Heart right ventricle (tissue), 16 donors: Measurements from ENCODE around the gene ANO10. TPM values are rescaled to one million over a fixed set of nuclear protein-coding genes. Genes with fewer than 3 reads are reported as not detected.
"Not testable (repeated sequence)": the region's sequence is repeated elsewhere in the genome, so short reads cannot be mapped to it uniquely, and the experiment has no call there.

Source experiments
- ATAC-seq, 8 donors: fragments of 200-7000 bp; cut with Tn5 transposase; one replicate each; pipeline ENCODE4 v1.9.1; 2020; ENCODE audit warnings: mild to moderate bottlenecking in 8 of 8, moderate library complexity in 8 of 8, moderate number of reproducible peaks in 1 of 8
- DNase-seq, 2 donors: peaks; one replicate each; pipeline ENCODE4 v3.0.0-alpha.2; 2020
- H3K27ac ChIP-seq, 10 donors: fragments of 200-600 bp; sonication (generic) in 2 of 10; one replicate each; pipeline versions ENCODE4 v1.5.0 to v1.8.0; 2020 to 2022; ENCODE audit warnings: mild to moderate bottlenecking in 3 of 10
- H3K27me3 ChIP-seq, 7 donors: fragments of 200-600 bp; one replicate each; pipeline ENCODE4 v1.8.0; 2021 to 2022; ENCODE audit warnings: mild to moderate bottlenecking in 2 of 7
- H3K36me3 ChIP-seq, 9 donors: fragments of 200-600 bp; sonication (generic) in 1 of 9; one replicate each; pipeline versions ENCODE4 v1.5.0 to v1.8.0; 2020 to 2022; ENCODE audit warnings: mild to moderate bottlenecking in 2 of 9
- H3K4me1 ChIP-seq, 9 donors: fragments of 200-600 bp; sonication (generic) in 1 of 9; one replicate each; pipeline versions ENCODE4 v1.5.0 to v1.8.0; 2020 to 2022; ENCODE audit warnings: mild to moderate bottlenecking in 4 of 9
- H3K4me3 ChIP-seq, 10 donors: fragments of 200-600 bp; sonication (generic) in 2 of 10; one replicate each; pipeline versions ENCODE4 v1.5.0 to v1.8.0; 2020 to 2022; ENCODE audit warnings: mild to moderate bottlenecking in 7 of 10, moderate library complexity in 2 of 10
- H3K9me3 ChIP-seq, 11 donors: fragments of 200-600 bp in 10 of 11; sonication (generic) in 2 of 11; one replicate each; pipeline versions ENCODE4 v1.5.0 to v1.8.0; 2013 to 2022; ENCODE audit warnings: mild to moderate bottlenecking in 2 of 11, control low read depth in 1 of 11, moderate library complexity in 1 of 11
- WGBS, 2 donors: extraction: QIAGEN DNeasy Blood & Tissue Kit; methylation state at CpG; one replicate each; pipeline ENCODE4 v1.1.7; 2013; ENCODE audit warnings: inconsistent platforms in 1 of 2; 5-methylcytosine and 5-hydroxymethylcytosine counted together
- intact Hi-C, 10 donors: fragments of 100-400 bp; cut with DNase I; formaldehyde crosslinking; loops; one replicate each; pipeline versions ENCODE4 v1.11.1 to v1.14.2; 2022
- long read RNA-seq, 3 donors: library from polyadenylated mRNA; unstranded; transcript quantifications; one replicate each; pipeline ENCODE4 v2.0.0, GENCODE V29; 2020 to 2021
- polyA plus RNA-seq, 2 donors: library from polyadenylated mRNA; stranded (reverse); fragments of 200-250 nt; gene quantifications; one replicate each; pipeline ENCODE4 v1.2.3, GENCODE V29; 2013
- total RNA-seq, 10 donors: library from RNA; stranded (reverse); fragmentation: NEBNext Ultra II Directional in 3 of 10; extraction: Animal tissue kit (Norgen Biotek cat#: 25700) in 3 of 10; gene quantifications; one replicate each; pipeline versions ENCODE4 v1.2.1 to v1.2.4, GENCODE V29; 2021 to 2023
- TF ChIP-seq, protein P1 (sequence below), 9 donors: fragments of 200-600 bp; sonication (generic) in 2 of 9; IDR thresholded peaks; one replicate each; pipeline versions ENCODE4 v1.5.0 to v1.8.0; 2021 to 2022; ENCODE audit warnings: antibody characterized with exemption in 9 of 9, mild to moderate bottlenecking in 5 of 9, moderate library complexity in 1 of 9
- donor health status: Arrhythmogenic right ventricular cardiomyopathy.
- donor health status: ischemic (EF 13 %, LVEDD 7.1; RV severe dilation, severe dysfunction).
- donor health status: healthy with polysubstance abuse.
- donor health status: DM: no; HTN: yes; CAD: no.
- donor health status: DM: no; HTN: no; CAD: no.
- donor health status: ischemic (EF 25% LVEDD 6.9; RV normal size, moderate dysfunction).
- donor health status: ischemic (EF 25% LVEDD 5.7; RV mildly dilated, moderate dysfunction).
- donor health status: healthy.
- donor health status: DM: yes; HTN: yes; CAD: no.
- donor health status: Ischemic cardiomyopathy.
- donor health status: ischemic (EF 35%, LVEDD 5.7; RV mildly dilated, moderate dysfunction).
- donor health status: nonischemic (EF 11% LVEDD 7.7; RV severe dilation, severe dysfunction).
- donor health status: DM: yes; HTN: yes; CAD: no.
- donor health status: PGD.
- donor health status: ischemic (EF 29% LVEDD 5.4; RV normal size, mild dysfunction).
- donor health status: nonischemic (EF 23%, LVEDD 6.1; RV moderate dilation, normal function).

Gene ANO10, protein sequence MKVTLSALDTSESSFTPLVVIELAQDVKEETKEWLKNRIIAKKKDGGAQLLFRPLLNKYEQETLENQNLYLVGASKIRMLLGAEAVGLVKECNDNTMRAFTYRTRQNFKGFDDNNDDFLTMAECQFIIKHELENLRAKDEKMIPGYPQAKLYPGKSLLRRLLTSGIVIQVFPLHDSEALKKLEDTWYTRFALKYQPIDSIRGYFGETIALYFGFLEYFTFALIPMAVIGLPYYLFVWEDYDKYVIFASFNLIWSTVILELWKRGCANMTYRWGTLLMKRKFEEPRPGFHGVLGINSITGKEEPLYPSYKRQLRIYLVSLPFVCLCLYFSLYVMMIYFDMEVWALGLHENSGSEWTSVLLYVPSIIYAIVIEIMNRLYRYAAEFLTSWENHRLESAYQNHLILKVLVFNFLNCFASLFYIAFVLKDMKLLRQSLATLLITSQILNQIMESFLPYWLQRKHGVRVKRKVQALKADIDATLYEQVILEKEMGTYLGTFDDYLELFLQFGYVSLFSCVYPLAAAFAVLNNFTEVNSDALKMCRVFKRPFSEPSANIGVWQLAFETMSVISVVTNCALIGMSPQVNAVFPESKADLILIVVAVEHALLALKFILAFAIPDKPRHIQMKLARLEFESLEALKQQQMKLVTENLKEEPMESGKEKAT
- 10 to 100 TPM in 9 of 10 donors, 1 to 10 TPM in 1; 7.1 to 24.2 (median 13.3) TPM for total RNA-seq
- 10 to 100 TPM in 1 of 2 donors, 1 to 10 TPM in 1; 8.9 to 20.9 TPM for polyA plus RNA-seq
- long read RNA-seq, donor 1, transcript ANO10-201 (13 exons, 3,212 nt): major isoform, 14 of 24 reads
- long read RNA-seq, donor 1, partial matches to known transcripts: 2 of 24 reads
- long read RNA-seq, donor 1, other reads (novel, unspliced or antisense): 5 of 24 reads
- long read RNA-seq, donor 2, transcript ANO10-201 (13 exons, 3,212 nt): major isoform, 11 of 16 reads
- long read RNA-seq, donor 2, partial matches to known transcripts: 3 of 16 reads
- long read RNA-seq, donor 2, other reads (novel, unspliced or antisense): 1 of 16 reads
- long read RNA-seq, donor 3, transcript ANO10-201 (13 exons, 3,212 nt): major isoform, 22 of 37 reads
- long read RNA-seq, donor 3, partial matches to known transcripts: 5 of 37 reads
- long read RNA-seq, donor 3, other reads (novel, unspliced or antisense): 8 of 37 reads

DNA sequence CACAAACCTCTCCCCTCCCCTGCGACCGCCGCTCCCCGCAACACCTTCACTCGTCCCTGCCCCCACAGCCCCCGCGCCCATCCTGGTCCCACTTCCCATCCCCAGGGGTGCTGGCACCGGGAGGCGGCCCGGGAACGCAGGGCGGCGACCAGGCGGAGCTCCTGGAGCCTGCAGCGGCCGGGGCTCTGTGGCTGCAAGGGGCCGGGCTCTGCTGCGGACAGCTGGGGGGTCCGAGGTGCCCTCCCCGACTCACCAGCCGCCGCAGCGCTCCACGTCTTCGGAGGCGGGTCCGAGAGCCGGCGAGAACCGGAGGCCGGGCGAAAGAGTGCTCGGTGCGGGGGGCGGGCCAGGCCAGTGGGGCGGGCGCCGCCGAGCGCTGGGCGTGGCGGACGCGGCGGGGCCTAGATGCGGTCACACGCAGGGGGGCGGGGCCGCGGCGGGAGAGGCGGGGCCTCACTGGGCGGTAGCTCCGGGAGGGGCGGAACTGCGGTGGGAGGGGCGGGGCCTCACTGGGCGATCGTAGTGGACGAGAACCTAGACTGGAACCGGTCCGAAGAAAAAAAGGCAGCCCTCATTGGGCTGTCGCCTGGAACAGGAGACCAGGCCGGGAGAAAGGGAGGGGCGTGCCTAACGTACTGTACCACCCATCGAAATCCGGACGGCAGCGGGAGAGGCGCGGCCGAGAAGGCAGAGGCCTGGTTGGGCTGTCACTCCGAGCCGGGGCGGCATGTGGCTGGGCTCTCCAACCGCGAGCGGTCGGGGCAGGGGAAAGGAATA, at the start of gene ANO10:
Gene ANO10 (minus strand): TSS at position 356 of the 777 bp plus-strand sequence. CDS start 16,159 bp downstream, outside the sequence.
- intact Hi-C loops: loop anchor here in 6 of 10 donors (2.0 to 10.0 kb wide), 5 partner anchors 65 to 337 kb away; partner anchors contain the start of genes ABHD5 (in 4 of the 6) and SNRK (in 1 of the 6)
- TF ChIP-seq, protein P1, sequence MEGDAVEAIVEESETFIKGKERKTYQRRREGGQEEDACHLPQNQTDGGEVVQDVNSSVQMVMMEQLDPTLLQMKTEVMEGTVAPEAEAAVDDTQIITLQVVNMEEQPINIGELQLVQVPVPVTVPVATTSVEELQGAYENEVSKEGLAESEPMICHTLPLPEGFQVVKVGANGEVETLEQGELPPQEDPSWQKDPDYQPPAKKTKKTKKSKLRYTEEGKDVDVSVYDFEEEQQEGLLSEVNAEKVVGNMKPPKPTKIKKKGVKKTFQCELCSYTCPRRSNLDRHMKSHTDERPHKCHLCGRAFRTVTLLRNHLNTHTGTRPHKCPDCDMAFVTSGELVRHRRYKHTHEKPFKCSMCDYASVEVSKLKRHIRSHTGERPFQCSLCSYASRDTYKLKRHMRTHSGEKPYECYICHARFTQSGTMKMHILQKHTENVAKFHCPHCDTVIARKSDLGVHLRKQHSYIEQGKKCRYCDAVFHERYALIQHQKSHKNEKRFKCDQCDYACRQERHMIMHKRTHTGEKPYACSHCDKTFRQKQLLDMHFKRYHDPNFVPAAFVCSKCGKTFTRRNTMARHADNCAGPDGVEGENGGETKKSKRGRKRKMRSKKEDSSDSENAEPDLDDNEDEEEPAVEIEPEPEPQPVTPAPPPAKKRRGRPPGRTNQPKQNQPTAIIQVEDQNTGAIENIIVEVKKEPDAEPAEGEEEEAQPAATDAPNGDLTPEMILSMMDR (IDR thresholded peaks at IDR 0.05): no peak
- Histone ChIP-seq H3K27ac (peak within 1 kb of the TSS; percentile 14 to 90 (median 82)), H3K9me3 (no peaks in the 10 kb centered on the region), H3K4me1 (peaks cover 0 to 19% (median 12%) of the 10 kb centered on the region in 9 donors), H3K27me3 (no peaks in the 10 kb centered on the region), H3K36me3 (no peaks in the 10 kb centered on the region), H3K4me3 (peak within 1 kb of the TSS; percentile 64 to 97 (median 88))
- peak; percentile 98 to 100 (median 99) for ATAC-seq
- DNase-seq: peak; percentile 99
- 0% methylated on average over 62 to 80 of the region's 80 CpGs for WGBS, 2 donors

DNA sequence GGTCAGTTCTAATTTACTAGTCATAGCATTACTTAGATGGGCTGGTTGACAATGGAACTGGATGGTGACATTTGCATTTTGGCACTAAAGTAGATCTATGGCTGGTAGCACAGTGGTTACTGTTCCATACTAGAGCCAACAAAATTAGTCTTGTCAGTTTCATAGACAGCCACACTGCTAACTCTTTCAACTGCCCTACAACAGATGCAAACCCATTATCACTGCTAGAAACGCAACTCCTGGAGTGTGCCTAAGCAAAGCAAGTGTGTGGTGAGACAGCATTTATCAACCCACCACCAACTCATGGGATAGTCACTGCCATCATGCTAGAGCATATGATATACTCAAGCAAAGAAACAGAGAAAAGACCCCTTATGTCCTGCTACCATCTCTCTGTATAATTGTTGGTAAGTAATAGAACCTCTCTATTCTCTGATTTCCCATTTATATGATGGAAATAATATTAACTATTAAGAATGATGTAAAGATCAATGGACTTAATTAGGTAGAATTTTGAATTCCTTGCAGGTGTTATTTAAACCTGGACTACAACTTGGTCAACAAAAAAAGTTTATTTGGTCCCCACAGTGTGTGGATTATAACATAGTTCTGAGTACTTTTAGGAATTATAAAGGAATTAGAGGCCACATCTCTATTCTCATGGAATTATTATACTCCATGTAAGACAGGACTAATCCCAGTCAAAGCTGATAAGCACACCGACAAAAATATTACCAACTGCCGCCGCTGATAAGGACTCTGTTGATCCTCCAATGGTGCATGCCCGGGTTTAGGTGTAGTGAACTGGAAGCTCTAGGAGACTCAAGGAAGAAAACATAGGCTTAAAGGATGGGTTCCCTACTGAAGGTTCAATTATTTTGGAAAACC, 49.1 kb upstream of the ANO10 start:
- Histone ChIP-seq H3K27ac (no peak overlapping the region), H3K4me3 (no peak overlapping the region), H3K27me3 (no peaks in the 10 kb centered on the region), H3K36me3 (no peaks in the 10 kb centered on the region), H3K9me3 (no peaks in the 10 kb centered on the region), H3K4me1 (no peaks in the 10 kb centered on the region)
- no peak for ATAC-seq
- intact Hi-C loops: no loop called here
- 70 to 73% methylated on average over 5 of the region's 5 CpGs for WGBS, 2 donors
- DNase-seq: no peak
- TF ChIP-seq, protein P1 (IDR thresholded peaks at IDR 0.05): no peak

DNA sequence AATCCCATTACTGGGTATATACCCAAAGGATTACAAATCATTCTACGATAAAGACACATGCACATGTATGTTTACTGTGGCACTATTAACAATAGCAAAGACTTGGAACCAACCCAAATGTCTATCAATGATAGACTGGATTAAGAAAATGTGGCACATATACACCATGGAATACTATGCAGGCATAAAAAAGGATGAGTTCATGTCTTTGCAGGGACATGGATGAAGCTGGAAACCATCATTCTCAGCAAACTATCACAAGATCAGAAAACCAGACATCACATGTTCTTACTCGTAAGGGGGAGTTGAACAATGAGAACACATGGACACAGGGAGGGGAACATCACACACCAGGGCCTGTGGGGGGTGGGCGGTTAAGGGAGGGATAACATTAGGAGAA, 43.2 kb upstream of the ANO10 start:
- H3K4me3 ChIP-seq, H3K4me1 ChIP-seq, intact Hi-C loops, H3K27ac ChIP-seq, H3K27me3 ChIP-seq, ATAC-seq, H3K36me3 ChIP-seq, DNase-seq: not testable (repeated sequence)
- 94 to 95% methylated on average over 3 of the region's 3 CpGs for WGBS, 2 donors
- H3K9me3 ChIP-seq: peaks cover 0 to 24% (median 0%) of the 10 kb centered on the region in 11 donors

DNA sequence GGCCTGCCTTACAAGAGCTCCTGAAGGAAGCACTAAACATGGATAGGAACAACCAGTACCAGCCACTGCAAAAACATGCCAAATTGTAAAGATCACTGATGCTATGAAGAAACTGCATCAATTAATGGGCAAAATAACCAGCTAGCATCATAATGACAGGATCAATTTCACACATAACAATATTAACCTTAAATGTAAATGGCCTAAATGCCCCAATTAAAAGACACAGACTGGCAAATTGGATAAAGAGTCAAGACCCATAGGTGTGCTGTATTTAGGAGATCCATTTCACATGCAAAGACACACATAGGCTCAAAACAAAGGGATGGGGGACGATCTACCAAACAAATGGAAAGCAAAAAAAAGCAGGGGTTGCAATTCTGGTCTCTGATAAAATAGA, 39.6 kb upstream of the ANO10 start:
- H3K36me3 ChIP-seq, H3K27ac ChIP-seq, H3K4me3 ChIP-seq, intact Hi-C loops, ATAC-seq, H3K27me3 ChIP-seq, DNase-seq, H3K4me1 ChIP-seq: not testable (repeated sequence)
- peaks cover 0 to 24% (median 0%) of the 10 kb centered on the region in 11 donors for H3K9me3 ChIP-seq
- WGBS, 2 donors: 81 to 88% methylated on average over 1 of the region's 1 CpG
